OCI-M2 (cell line): ENCODE data around the gene ZRANB3.
"Not testable (repeated sequence)": the region's sequence is repeated elsewhere in the genome, so short reads cannot be mapped to it uniquely, and the experiment has no call there.

Source experiments
- DNase-seq: peaks from one replicate; lab custom pipeline; 2025; ENCODE audit not compliant: unreplicated experiment; lab: John Stamatoyannopoulos, UW

The ZRANB3 gene

GRCh38 chr2:135348096-135348704 lies 182.8 kb downstream of the ZRANB3 start:
- not testable (repeated sequence) for DNase-seq

- no peak for DNase-seq
Observed at GRCh38 chr2:135337071-135337470, 193.9 kb downstream of the ZRANB3 start.

GRCh38 chr2:135335256-135335655 lies 195.8 kb downstream of the ZRANB3 start:
- no peak for DNase-seq

- no peak for DNase-seq
Observed at GRCh38 chr2:135327146-135327545, 203.9 kb downstream of the ZRANB3 start.

GRCh38 chr2:135320465-135321355 lies 210.3 kb downstream of the ZRANB3 start:
- DNase-seq: no peak

- no peak for DNase-seq
Observed at GRCh38 chr2:135318808-135319207, 212.2 kb downstream of the ZRANB3 start.

- no peak for DNase-seq
Observed at GRCh38 chr2:135317375-135317774, 213.6 kb downstream of the ZRANB3 start.

GRCh38 chr2:135311962-135312361 lies 219.1 kb downstream of the ZRANB3 start:
- no peak for DNase-seq

- DNase-seq: no peak
Observed at GRCh38 chr2:135311268-135311667, 219.8 kb downstream of the ZRANB3 start.

- DNase-seq: no peak
Observed at GRCh38 chr2:135304694-135305093, 226.3 kb downstream of the ZRANB3 start.

- DNase-seq: no peak
Observed at GRCh38 chr2:135299658-135300244, 231.3 kb downstream of the ZRANB3 start.

- no peak for DNase-seq
Observed at GRCh38 chr2:135299165-135299564, 231.9 kb downstream of the ZRANB3 start.

- not testable (repeated sequence) for DNase-seq
Observed at GRCh38 chr2:135287121-135287520, 243.9 kb downstream of the ZRANB3 start.

- DNase-seq: no peak
Observed at GRCh38 chr2:135285391-135285790, 245.6 kb downstream of the ZRANB3 start.

- no peak for DNase-seq
Observed at GRCh38 chr2:135281379-135281778, 249.6 kb downstream of the ZRANB3 start.

- DNase-seq: no peak
Observed at GRCh38 chr2:135279209-135279608, 251.8 kb downstream of the ZRANB3 start.

GRCh38 chr2:135276525-135276924 lies 254.5 kb downstream of the ZRANB3 start:
- DNase-seq: no peak

GRCh38 chr2:135271006-135271405 lies 260.0 kb downstream of the ZRANB3 start:
- no peak for DNase-seq

- DNase-seq: no peak
Observed at GRCh38 chr2:135265960-135266490, 265.0 kb downstream of the ZRANB3 start.

- no peak for DNase-seq
Observed at GRCh38 chr2:135259123-135259522, 271.9 kb downstream of the ZRANB3 start.

GRCh38 chr2:135258193-135258592 lies 272.8 kb downstream of the ZRANB3 start:
- no peak for DNase-seq
